Measurements from ENCODE around the gene LGALS3.

LGALS3 gene

GRCh38 chr14:55191203-55192053, 62.4 kb downstream of the LGALS3 start, which contains the start of gene DLGAP5:
DLGAP5 (minus strand) TSS chr14:55191585; CDS start chr14:55189179, 2,406 bp downstream.
- DNase-seq, result peak; percentile 94

GRCh38 chr14:55192054-55192621, 63.1 kb downstream of the LGALS3 start:
- no peak for DNase-seq

GRCh38 chr14:55194656-55195355, 65.8 kb downstream of the LGALS3 start:
- DNase-seq, result no peak

Data from CD4-positive, alpha-beta T cell treated with Interleukin-10 for 1 hour (primary cell).